ENCODE measurements around the gene DENND1C. TPM values are rescaled to one million over a fixed set of nuclear protein-coding genes. Genes with fewer than 3 reads are reported as not detected.

Gene DENND1C
- total and polyA plus RNA-seq, 9 of the 15 experiments (the other 6 are each of a cell fraction or from before 2014, with no cell fraction given) = 0.03 to 1.2 (median 0.32) TPM; not detected in 1

DNA sequence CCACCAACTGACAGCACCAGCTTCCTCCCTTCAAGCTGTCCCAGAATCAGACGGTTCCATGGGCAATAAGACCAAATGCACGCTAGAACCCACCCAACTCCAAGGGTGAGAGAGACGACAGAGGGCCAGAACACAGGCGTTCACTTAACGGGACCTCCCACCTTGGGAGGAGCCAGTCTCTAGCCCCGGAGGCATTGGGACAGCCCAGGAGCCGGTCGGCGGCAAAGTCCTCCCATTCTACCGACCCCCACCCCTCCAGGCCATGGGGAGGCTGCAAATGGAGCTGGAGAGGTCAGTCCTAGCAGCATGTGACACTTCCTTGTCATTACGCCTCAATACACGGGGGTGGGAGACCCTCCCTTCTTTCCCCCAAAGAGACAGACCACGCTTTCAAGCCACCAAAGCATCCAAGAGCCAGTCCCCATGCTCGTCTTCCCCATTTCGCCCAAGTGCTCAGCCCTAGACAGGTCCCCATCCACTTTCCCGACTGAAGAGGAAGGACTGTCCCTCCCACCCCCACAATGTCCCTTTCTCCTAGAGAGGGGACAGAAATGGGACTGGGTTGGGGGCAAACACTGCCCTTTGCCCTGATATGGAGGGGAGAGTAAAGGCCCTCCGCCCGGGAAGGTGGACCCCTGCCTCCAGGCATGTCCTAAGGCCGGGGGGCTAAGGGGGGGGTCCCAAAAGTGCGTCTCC, 57.9 kb downstream of the DENND1C start (continued):
- TF ChIP-seq, protein P1, sequence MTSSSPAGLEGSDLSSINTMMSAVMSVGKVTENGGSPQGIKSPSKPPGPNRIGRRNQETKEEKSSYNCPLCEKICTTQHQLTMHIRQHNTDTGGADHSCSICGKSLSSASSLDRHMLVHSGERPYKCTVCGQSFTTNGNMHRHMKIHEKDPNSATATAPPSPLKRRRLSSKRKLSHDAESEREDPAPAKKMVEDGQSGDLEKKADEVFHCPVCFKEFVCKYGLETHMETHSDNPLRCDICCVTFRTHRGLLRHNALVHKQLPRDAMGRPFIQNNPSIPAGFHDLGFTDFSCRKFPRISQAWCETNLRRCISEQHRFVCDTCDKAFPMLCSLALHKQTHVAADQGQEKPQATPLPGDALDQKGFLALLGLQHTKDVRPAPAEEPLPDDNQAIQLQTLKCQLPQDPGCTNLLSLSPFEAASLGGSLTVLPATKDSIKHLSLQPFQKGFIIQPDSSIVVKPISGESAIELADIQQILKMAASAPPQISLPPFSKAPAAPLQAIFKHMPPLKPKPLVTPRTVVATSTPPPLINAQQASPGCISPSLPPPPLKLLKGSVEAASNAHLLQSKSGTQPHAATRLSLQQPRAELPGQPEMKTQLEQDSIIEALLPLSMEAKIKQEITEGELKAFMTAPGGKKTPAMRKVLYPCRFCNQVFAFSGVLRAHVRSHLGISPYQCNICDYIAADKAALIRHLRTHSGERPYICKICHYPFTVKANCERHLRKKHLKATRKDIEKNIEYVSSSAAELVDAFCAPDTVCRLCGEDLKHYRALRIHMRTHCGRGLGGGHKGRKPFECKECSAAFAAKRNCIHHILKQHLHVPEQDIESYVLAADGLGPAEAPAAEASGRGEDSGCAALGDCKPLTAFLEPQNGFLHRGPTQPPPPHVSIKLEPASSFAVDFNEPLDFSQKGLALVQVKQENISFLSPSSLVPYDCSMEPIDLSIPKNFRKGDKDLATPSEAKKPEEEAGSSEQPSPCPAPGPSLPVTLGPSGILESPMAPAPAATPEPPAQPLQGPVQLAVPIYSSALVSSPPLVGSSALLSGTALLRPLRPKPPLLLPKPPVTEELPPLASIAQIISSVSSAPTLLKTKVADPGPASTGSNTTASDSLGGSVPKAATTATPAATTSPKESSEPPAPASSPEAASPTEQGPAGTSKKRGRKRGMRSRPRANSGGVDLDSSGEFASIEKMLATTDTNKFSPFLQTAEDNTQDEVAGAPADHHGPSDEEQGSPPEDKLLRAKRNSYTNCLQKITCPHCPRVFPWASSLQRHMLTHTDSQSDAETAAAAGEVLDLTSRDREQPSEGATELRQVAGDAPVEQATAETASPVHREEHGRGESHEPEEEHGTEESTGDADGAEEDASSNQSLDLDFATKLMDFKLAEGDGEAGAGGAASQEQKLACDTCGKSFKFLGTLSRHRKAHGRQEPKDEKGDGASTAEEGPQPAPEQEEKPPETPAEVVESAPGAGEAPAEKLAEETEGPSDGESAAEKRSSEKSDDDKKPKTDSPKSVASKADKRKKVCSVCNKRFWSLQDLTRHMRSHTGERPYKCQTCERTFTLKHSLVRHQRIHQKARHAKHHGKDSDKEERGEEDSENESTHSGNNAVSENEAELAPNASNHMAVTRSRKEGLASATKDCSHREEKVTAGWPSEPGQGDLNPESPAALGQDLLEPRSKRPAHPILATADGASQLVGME (CRISPR knock-in tag; IDR thresholded peaks at IDR 0.05) = no peak
- TF ChIP-seq ZNF408 (CRISPR knock-in tag; IDR thresholded peaks at IDR 0.05; ENCODE audit: low read depth) (no peak), SMC3 (conservative IDR thresholded peaks at IDR 0.05; ENCODE audit: insufficient read depth, low read depth, low read length) (no peak), SAFB2 (IDR thresholded peaks at IDR 0.05; ENCODE audit: borderline replicate concordance, low read depth, low read length, severe bottlenecking) (no peak), CC2D1A (IDR thresholded peaks at IDR 0.05) (no peak), SNIP1 (IDR thresholded peaks at IDR 0.05; ENCODE audit: low read depth) (no peak), ZFP1 (CRISPR knock-in tag; IDR thresholded peaks at IDR 0.05) (no peak)
- TF ChIP-seq, protein P2, sequence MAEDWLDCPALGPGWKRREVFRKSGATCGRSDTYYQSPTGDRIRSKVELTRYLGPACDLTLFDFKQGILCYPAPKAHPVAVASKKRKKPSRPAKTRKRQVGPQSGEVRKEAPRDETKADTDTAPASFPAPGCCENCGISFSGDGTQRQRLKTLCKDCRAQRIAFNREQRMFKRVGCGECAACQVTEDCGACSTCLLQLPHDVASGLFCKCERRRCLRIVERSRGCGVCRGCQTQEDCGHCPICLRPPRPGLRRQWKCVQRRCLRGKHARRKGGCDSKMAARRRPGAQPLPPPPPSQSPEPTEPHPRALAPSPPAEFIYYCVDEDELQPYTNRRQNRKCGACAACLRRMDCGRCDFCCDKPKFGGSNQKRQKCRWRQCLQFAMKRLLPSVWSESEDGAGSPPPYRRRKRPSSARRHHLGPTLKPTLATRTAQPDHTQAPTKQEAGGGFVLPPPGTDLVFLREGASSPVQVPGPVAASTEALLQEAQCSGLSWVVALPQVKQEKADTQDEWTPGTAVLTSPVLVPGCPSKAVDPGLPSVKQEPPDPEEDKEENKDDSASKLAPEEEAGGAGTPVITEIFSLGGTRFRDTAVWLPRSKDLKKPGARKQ (CRISPR knock-in tag; IDR thresholded peaks at IDR 0.05) = no peak
- TF ChIP-seq, protein P3, sequence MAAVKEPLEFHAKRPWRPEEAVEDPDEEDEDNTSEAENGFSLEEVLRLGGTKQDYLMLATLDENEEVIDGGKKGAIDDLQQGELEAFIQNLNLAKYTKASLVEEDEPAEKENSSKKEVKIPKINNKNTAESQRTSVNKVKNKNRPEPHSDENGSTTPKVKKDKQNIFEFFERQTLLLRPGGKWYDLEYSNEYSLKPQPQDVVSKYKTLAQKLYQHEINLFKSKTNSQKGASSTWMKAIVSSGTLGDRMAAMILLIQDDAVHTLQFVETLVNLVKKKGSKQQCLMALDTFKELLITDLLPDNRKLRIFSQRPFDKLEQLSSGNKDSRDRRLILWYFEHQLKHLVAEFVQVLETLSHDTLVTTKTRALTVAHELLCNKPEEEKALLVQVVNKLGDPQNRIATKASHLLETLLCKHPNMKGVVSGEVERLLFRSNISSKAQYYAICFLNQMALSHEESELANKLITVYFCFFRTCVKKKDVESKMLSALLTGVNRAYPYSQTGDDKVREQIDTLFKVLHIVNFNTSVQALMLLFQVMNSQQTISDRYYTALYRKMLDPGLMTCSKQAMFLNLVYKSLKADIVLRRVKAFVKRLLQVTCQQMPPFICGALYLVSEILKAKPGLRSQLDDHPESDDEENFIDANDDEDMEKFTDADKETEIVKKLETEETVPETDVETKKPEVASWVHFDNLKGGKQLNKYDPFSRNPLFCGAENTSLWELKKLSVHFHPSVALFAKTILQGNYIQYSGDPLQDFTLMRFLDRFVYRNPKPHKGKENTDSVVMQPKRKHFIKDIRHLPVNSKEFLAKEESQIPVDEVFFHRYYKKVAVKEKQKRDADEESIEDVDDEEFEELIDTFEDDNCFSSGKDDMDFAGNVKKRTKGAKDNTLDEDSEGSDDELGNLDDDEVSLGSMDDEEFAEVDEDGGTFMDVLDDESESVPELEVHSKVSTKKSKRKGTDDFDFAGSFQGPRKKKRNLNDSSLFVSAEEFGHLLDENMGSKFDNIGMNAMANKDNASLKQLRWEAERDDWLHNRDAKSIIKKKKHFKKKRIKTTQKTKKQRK (IDR thresholded peaks at IDR 0.05; ENCODE audit: borderline replicate concordance, low read depth, low read length) = no peak

Data from K562 (cell line).